Mucosa of rectum (tissue), 2 donors: Measurements from ENCODE around the gene CAMSAP2.

Source experiments
- H3K27ac ChIP-seq, 2 donors: one replicate each; pipeline ENCODE4 v1.7.0; 2013; ENCODE audit warnings: inconsistent platforms in 2 of 2, low read depth in 2 of 2, low read length in 2 of 2
- H3K27me3 ChIP-seq, 2 donors: one replicate each; pipeline ENCODE4 v1.7.0; 2013; ENCODE audit warnings: low read length in 2 of 2; ENCODE audit not compliant: control insufficient read depth in 2 of 2, insufficient read depth in 2 of 2
- H3K36me3 ChIP-seq, 2 donors: one replicate each; pipeline ENCODE4 v1.7.0; 2013; ENCODE audit warnings: low read length in 2 of 2; ENCODE audit not compliant: control insufficient read depth in 2 of 2, insufficient read depth in 2 of 2
- H3K4me1 ChIP-seq, 2 donors: one replicate each; pipeline ENCODE4 v1.7.0; 2013; ENCODE audit warnings: low read length in 2 of 2, mild to moderate bottlenecking in 1 of 2; ENCODE audit not compliant: control insufficient read depth in 2 of 2, insufficient read depth in 2 of 2
- H3K4me3 ChIP-seq, 2 donors: one replicate each; pipeline ENCODE4 v1.7.0; 2013; ENCODE audit warnings: low read length in 2 of 2
- H3K9ac ChIP-seq, 2 donors: one replicate each; pipeline ENCODE4 v1.7.0; 2013; ENCODE audit warnings: low read length in 2 of 2, low read depth in 1 of 2, mild to moderate bottlenecking in 1 of 2
- H3K9me3 ChIP-seq, 2 donors: one replicate each; pipeline ENCODE4 v1.7.0; 2013; ENCODE audit warnings: low read length in 2 of 2; ENCODE audit not compliant: control insufficient read depth in 2 of 2
- donor health status: healthy.
- donor health status: Normal muscosa, but diverticular disease.

The CAMSAP2 gene

DNA sequence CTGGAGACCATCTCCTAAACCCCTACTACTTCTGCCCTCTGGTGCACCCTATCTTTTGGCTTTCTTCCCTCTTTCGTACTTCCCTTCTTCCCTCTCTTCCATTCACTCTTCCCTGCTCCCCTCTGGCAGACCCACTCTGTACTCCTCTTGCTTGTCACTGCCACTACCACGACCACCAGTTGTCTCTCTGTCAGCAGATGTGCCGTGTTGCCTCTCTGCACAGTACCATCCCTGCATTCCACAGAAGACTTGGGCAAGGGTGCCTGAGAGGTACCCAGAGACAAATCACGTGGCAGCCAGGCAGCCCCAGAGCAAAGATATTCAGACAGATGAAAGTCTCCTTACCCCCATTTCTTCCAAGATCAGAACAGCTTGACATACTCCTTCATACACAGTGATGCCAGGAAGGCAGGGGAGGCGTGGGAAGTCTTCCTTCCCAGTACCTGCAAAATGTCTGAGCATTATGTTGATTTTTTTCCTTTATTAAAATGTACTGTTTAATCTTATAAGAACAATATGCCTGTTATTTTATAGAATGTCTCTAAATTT, 15.0 kb downstream of the CAMSAP2 start:
- Histone ChIP-seq H3K4me3 (no peak overlapping the region), H3K36me3 (no peaks in the 10 kb centered on the region), H3K4me1 (no peaks in the 10 kb centered on the region), H3K9me3 (no peaks in the 10 kb centered on the region), H3K9ac (no peak overlapping the region), H3K27ac (no peak overlapping the region), H3K27me3 (no peaks in the 10 kb centered on the region)

DNA sequence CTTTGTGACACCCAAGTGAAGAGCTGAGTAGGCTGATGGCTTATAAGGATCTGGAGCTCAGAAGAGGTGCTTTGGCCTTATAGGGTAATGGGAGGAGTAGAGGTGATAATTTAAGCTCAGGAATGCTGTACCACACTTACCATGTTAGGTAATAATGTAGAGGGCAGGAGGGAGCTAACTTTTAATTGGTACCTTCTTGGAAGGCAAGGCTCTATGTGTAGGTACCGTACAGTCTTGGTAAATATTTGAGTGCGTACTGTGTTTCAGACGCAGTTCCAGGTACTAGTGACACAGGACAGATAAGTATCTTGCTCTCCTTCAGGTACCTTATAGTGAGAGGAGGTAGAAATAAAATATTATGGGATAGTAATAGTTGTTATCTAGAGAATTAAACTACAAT, 16.8 kb downstream of the CAMSAP2 start:
- H3K36me3 ChIP-seq = no peaks in the 10 kb centered on the region
- H3K27me3 ChIP-seq = no peaks in the 10 kb centered on the region
- H3K9me3 ChIP-seq = no peaks in the 10 kb centered on the region
- no peak overlapping the region for H3K9ac ChIP-seq
- H3K4me3 ChIP-seq = no peak overlapping the region
- H3K4me1 ChIP-seq = no peaks in the 10 kb centered on the region
- H3K27ac ChIP-seq = no peak overlapping the region

- Histone ChIP-seq H3K27me3 (no peaks in the 10 kb centered on the region), H3K36me3 (peaks cover 0 to 3% of the 10 kb centered on the region in 2 donors), H3K4me1 (no peaks in the 10 kb centered on the region), H3K9me3 (no peaks in the 10 kb centered on the region), H3K4me3 (no peak overlapping the region), H3K9ac (no peak overlapping the region), H3K27ac (no peak overlapping the region)
Measured at GRCh38 chr1:200762089-200762488, 23.4 kb downstream of the CAMSAP2 start.

DNA sequence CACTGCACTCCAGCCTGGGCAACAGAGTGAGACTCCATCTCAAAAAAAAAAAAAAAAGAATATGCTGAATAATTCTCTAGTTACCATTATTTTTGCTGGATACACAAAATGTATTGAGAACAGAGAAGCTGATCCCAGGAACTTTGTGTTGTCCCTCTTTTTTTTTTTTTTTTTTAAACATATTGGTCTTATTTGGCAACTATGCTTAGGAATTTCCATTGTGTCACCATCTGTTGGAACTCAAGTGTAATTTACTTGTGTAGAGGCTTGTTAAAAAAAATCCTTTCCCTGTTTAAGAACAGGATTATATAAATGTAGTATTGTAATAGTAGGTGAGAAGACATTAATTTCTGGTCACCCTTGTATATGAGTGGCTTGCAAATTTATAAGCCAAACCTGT, 28.6 kb downstream of the CAMSAP2 start:
- Histone ChIP-seq H3K4me3 (no peak overlapping the region), H3K27ac (no peak overlapping the region), H3K4me1 (no peaks in the 10 kb centered on the region), H3K9me3 (no peaks in the 10 kb centered on the region), H3K27me3 (no peaks in the 10 kb centered on the region), H3K36me3 (peaks cover 0 to 4% of the 10 kb centered on the region in 2 donors), H3K9ac (no peak overlapping the region)

GRCh38 chr1:200771625-200772555, 33.2 kb downstream of the CAMSAP2 start:
- no peak overlapping the region for H3K9ac ChIP-seq
- H3K4me1 ChIP-seq = peaks cover 0 to 5% of the 10 kb centered on the region in 2 donors
- peaks cover 0 to 4% of the 10 kb centered on the region in 2 donors for H3K36me3 ChIP-seq
- no peak overlapping the region for H3K4me3 ChIP-seq
- H3K9me3 ChIP-seq = no peaks in the 10 kb centered on the region
- H3K27me3 ChIP-seq = no peaks in the 10 kb centered on the region
- H3K27ac ChIP-seq = no peak overlapping the region

DNA sequence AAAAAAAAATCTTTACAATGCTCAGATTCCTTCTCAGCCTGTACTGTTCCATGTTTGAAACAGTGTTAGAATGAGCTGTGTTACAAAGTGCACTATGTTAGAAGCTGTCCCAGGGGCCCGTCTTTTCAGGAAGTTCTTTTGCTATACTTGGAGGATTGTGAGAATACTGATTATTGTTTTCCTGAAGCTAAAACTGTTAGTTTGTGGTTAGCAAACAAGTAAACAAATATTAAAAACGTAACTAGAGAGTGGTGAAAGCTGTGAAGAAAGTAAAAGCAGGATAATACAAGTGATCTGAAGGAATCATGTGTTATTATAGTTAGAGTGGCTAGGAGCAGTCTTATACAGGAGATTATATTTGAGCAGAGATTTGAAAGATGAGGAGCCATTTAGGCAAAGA, 35.6 kb downstream of the CAMSAP2 start:
- Histone ChIP-seq H3K4me1 (peaks cover 0 to 5% of the 10 kb centered on the region in 2 donors), H3K4me3 (no peak overlapping the region), H3K27me3 (no peaks in the 10 kb centered on the region), H3K9me3 (no peaks in the 10 kb centered on the region), H3K27ac (no peak overlapping the region), H3K9ac (no peak overlapping the region), H3K36me3 (no peaks in the 10 kb centered on the region)

- Histone ChIP-seq H3K4me1 (peaks cover 0 to 5% of the 10 kb centered on the region in 2 donors), H3K9ac (no peak overlapping the region), H3K27me3 (no peaks in the 10 kb centered on the region), H3K27ac (no peak overlapping the region), H3K9me3 (no peaks in the 10 kb centered on the region), H3K36me3 (no peaks in the 10 kb centered on the region), H3K4me3 (no peak overlapping the region)
Measured at GRCh38 chr1:200774735-200775444, 36.2 kb downstream of the CAMSAP2 start.

DNA sequence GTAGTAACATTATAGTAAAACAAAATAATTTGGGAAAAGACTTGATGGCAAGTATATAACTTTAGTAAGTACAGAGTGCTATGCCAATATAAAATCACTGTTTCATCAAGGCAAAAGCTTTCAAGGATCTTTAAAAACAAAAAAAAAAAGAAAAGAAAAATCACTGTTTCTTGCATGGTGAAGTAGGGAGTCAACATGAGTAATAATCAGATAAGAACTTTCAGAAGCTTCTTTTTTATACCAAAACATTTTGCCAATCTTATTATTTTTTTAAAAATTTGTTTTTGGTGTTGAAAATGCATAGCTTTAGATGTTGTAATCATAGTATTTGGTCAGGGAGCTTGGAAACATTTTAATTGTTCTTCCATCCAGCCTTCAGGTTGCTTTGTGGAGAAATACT, 37.2 kb downstream of the CAMSAP2 start:
- Histone ChIP-seq H3K9ac (no peak overlapping the region), H3K27me3 (no peaks in the 10 kb centered on the region), H3K27ac (no peak overlapping the region), H3K4me3 (no peak overlapping the region), H3K4me1 (peaks cover 0 to 9% of the 10 kb centered on the region in 2 donors), H3K9me3 (no peaks in the 10 kb centered on the region), H3K36me3 (no peaks in the 10 kb centered on the region)

DNA sequence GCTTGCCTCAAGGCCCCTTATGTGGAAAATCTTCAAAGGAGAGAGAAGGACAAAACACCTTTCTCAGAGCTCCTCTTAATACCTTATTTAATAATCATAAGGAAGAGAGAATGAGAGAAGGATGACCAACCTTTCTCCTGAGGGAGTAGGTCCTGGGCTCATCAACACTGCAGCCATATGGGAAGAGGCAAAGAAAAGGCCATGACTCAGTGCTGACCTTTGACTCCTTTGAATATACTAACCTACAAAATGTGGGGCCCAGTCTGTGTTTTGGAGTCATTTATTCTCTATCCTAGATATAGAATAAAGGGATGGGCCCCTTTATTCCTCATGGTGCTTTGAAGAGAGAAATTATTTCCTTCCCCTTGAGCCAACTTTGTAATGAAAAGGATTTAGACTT, 38.3 kb downstream of the CAMSAP2 start:
- no peak overlapping the region for H3K4me3 ChIP-seq
- H3K27ac ChIP-seq = no peak overlapping the region
- peaks cover 0 to 9% of the 10 kb centered on the region in 2 donors for H3K4me1 ChIP-seq
- H3K9ac ChIP-seq = no peak overlapping the region
- H3K27me3 ChIP-seq = no peaks in the 10 kb centered on the region
- no peaks in the 10 kb centered on the region for H3K36me3 ChIP-seq
- no peaks in the 10 kb centered on the region for H3K9me3 ChIP-seq

- Histone ChIP-seq H3K9ac (no peak overlapping the region), H3K4me3 (no peak overlapping the region), H3K27me3 (no peaks in the 10 kb centered on the region), H3K27ac (no peak overlapping the region), H3K36me3 (no peaks in the 10 kb centered on the region), H3K9me3 (no peaks in the 10 kb centered on the region), H3K4me1 (peaks cover 0 to 9% of the 10 kb centered on the region in 2 donors)
Measured at GRCh38 chr1:200778766-200779165, 40.1 kb downstream of the CAMSAP2 start.
